Measurements from ENCODE around the gene ESR1. TPM values are rescaled to one million over a fixed set of nuclear protein-coding genes. Genes with fewer than 3 reads are reported as not detected.

The ESR1 gene
- total and polyA plus RNA-seq, 2 donors (not counting 3 experiments of a cell fraction or from before 2014, with no cell fraction given) = 0.01 TPM; not detected in 1

DNA sequence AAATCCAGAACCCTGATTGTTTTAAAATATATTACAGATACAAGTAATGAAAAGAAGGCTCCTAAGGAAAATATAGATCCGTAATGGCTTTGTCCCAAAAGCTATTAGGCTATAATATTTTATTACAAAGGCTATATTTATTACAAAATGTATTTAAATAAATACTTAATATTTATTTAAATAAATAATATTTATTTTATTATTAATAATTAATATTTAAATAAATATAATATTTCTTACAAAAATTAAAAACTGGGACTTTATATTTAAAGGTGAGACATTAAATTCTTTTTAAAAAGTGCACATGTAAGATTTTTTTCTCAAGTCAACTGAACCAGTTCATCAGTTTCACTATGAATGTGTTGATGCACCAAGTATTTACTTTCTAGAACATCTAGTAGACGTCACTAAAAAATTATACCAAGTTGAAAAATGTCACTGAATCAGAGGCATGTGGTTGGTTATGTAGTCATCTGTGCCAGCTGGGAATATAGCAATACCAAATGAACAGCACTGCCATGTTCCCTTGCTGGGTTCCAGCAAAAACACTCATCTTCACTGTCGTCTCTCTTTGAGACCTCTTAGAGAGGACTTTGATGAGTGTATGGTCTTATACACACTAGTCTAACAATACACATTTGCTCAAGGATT, 278.9 kb downstream of the ESR1 start:
- Histone ChIP-seq H3K9ac (replicated peaks; ENCODE audit: extremely low read depth, insufficient read depth, low read length) (no peak overlapping the region), H3K36me3 (ENCODE audit: control insufficient read depth in 2 of 2, extremely low read depth in 1 of 2, insufficient read depth in 2 of 2, low read length in 2 of 2) (no peaks in the 10 kb centered on the region), H3K27ac (ENCODE audit: insufficient read depth, low read depth, low read length) (no peak overlapping the region), H3K79me2 (ENCODE audit: control insufficient read depth, insufficient read depth, low read length) (no peaks in the 10 kb centered on the region), H3K9me1 (replicated peaks; ENCODE audit: control insufficient read depth, extremely low read depth, insufficient read depth, low read length) (no peaks in the 10 kb centered on the region), H3K27me3 (ENCODE audit: control insufficient read depth in 2 of 2, insufficient read depth in 2 of 2, low read length in 2 of 2) (no peaks in the 10 kb centered on the region), H3K4me1 (ENCODE audit: control insufficient read depth, extremely low read depth, insufficient read depth, low read length) (peaks cover 15% of the 10 kb centered on the region), H4K20me1 (replicated peaks; ENCODE audit: control insufficient read depth, extremely low read depth, insufficient read depth, low read length) (no peaks in the 10 kb centered on the region), H3K4me2 (ENCODE audit: insufficient read depth, low read length) (no peak overlapping the region), H2AFZ (ENCODE audit: low read depth, low read length) (no peak overlapping the region), H3K4me3 (replicated peaks in 1 of 3; ENCODE audit: insufficient read depth in 1 of 3, low read depth in 1 of 3, low read length in 3 of 3) (no peak overlapping the region), H3K9me3 (replicated peaks; ENCODE audit: control insufficient read depth, insufficient read depth, low read length) (no peaks in the 10 kb centered on the region)
- no peak for TF ChIP-seq MAX (IDR thresholded peaks at IDR 0.05; ENCODE audit: insufficient read depth, insufficient read length)
- no peak for TF ChIP-seq POLR2AphosphoS5 (IDR thresholded peaks at IDR 0.05; ENCODE audit: insufficient read depth, low read depth, low read length)
- TF ChIP-seq JUN (IDR thresholded peaks at IDR 0.05; ENCODE audit: borderline replicate concordance, insufficient read depth, insufficient read length, low read depth) = no peak
- no peak for TF ChIP-seq FOS (IDR thresholded peaks at IDR 0.05; ENCODE audit: borderline replicate concordance, insufficient read depth, low read length)
- no peak for TF ChIP-seq EZH2 (IDR thresholded peaks at IDR 0.05; ENCODE audit: borderline replicate concordance, low read depth, low read length, severe bottlenecking)
- no peak for TF ChIP-seq GATA2 (IDR thresholded peaks at IDR 0.05; ENCODE audit: insufficient read depth, insufficient read length, low read depth, low read length)
- no peak for TF ChIP-seq MYC (IDR thresholded peaks at IDR 0.05; ENCODE audit: low read depth, low read length)
- TF ChIP-seq, protein P1, sequence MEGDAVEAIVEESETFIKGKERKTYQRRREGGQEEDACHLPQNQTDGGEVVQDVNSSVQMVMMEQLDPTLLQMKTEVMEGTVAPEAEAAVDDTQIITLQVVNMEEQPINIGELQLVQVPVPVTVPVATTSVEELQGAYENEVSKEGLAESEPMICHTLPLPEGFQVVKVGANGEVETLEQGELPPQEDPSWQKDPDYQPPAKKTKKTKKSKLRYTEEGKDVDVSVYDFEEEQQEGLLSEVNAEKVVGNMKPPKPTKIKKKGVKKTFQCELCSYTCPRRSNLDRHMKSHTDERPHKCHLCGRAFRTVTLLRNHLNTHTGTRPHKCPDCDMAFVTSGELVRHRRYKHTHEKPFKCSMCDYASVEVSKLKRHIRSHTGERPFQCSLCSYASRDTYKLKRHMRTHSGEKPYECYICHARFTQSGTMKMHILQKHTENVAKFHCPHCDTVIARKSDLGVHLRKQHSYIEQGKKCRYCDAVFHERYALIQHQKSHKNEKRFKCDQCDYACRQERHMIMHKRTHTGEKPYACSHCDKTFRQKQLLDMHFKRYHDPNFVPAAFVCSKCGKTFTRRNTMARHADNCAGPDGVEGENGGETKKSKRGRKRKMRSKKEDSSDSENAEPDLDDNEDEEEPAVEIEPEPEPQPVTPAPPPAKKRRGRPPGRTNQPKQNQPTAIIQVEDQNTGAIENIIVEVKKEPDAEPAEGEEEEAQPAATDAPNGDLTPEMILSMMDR (IDR thresholded peaks at IDR 0.05; ENCODE audit: extremely low read depth in 1 of 2, insufficient read depth in 1 of 2, low read depth in 1 of 2, low read length in 2 of 2) = no peak
- no peak for TF ChIP-seq POLR2A (IDR thresholded peaks at IDR 0.05; ENCODE audit: low read depth, low read length)
- CTCF ChIA-PET = interaction anchor here (1.6 kb wide), 1 partner anchor 38 kb away, joined by 10 read pairs; no protein-coding TSS in a partner anchor
- DNase-seq (ENCODE audit: low read depth, low spot score) (no peak), FAIRE-seq (no peak)
- POLR2A ChIA-PET = no interaction called here
- intact Hi-C loops (cut with micrococcal nuclease) = no loop called here
- BruUV-seq (replicated peaks) = no TSS peak
- dilution Hi-C loops (cut with MboI; ENCODE audit: extremely low pct_ligation_motif_present, low sequenced_read_pairs) = no loop called here
